HG03457 (cell line): ENCODE measurements around the gene PNRC1.
"Not testable (repeated sequence)": the region's sequence is repeated elsewhere in the genome, so short reads cannot be mapped to it uniquely, and the experiment has no call there.

Source experiments
- ATAC-seq: cut with Tn5 transposase; IDR thresholded peaks from one replicate; pipeline ENCODE4 v1.9.1; 2021; ENCODE audit warnings: moderate number of reproducible peaks; ENCODE audit not compliant: unreplicated experiment

Gene PNRC1

GRCh38 chr6:89098461-89098860, 17.9 kb downstream of the PNRC1 start:
- no peak for ATAC-seq

- no peak for ATAC-seq
Observed at GRCh38 chr6:89100114-89100513, 19.6 kb downstream of the PNRC1 start.

- no peak for ATAC-seq
Observed at GRCh38 chr6:89110284-89110683, 29.7 kb downstream of the PNRC1 start.

DNA sequence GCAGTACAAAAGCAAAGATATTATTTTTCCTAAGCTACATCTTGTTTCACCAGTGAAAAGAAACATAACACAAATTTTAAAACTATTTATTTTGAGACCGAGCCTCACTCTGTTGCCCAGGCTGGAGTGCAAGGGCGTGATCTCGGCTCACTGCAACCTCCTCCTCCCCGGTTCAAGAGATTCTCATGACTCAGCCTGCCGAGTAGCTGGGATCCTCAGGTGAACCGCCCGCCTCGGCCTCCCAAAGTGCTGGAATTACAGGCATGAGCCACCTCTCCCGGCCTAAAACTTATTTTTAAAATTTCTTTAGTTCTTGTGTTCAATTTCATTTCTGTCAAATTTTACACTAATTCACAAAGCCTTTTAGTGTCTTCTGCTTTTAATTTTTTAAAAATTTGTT, 31.4 kb downstream of the PNRC1 start:
- no peak for ATAC-seq

DNA sequence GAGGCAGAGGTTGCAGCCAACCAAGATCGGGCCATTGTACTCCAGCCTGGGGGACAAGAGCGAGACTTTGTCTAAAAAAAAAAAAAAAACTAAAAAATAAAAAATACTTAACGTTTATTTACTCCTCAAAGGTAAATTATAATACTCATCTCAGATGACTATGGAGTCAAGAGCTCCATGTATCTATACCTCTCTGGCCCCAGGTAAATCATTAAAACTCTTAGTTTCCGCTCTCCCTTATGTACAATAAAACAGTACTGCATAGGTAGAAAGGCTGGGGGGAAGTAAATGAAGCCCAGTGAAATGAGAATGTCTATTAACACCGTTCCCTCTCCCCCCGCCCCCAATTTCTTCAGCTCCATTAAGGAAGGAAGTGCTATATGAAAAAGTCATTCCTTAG, 36.2 kb downstream of the PNRC1 start:
- ATAC-seq, result no peak

DNA sequence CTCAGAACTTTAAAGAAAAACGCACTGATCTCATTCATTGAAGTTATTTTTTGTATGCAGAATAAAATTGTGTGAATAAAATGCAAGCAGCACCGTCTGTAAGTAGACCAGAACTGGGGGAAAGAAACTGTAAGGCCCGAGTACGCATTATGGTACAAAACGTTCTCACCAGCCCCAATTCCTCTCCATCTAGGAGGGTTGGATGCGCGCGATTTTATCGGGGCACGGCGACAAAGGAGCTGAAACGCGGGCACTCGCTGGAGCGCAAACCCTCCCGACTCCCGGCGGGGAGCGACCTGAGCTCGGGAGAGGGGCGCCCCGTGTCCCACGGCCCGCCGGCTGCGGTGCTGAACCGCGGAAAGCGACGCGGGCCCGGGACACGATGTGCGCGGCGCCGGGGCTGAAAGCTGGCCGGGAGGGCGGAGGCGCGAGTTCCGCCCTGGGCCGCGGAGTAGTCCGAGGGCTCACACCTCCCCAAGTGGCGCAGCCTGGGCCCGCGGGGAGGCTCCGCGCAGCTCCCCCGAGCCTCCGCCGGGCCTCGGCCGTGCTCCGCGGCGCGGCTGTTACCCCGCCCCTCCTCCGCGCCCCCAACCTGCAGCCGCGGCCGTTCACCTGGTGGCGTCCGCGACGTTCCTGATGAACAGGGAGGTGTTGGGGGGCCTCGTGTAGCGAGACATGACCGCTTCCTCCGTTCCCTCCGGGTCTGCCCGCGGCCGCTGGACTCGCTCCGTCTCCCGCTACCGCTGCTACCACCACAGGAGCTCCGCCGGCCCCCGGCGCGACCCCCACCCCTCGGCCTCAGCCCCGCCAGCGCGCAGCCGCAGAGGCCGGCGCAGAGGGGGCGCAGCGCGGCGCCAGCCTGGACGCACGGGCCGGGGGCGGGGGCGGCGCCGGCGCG, 36.9 kb downstream of the PNRC1 start, which contains the start of gene SRSF12:
Gene SRSF12, minus strand, starts transcription at position 861 of the 898 bp plus-strand sequence. Its CDS starts 184 bp downstream, at position 677.
- ATAC-seq, result no peak

DNA sequence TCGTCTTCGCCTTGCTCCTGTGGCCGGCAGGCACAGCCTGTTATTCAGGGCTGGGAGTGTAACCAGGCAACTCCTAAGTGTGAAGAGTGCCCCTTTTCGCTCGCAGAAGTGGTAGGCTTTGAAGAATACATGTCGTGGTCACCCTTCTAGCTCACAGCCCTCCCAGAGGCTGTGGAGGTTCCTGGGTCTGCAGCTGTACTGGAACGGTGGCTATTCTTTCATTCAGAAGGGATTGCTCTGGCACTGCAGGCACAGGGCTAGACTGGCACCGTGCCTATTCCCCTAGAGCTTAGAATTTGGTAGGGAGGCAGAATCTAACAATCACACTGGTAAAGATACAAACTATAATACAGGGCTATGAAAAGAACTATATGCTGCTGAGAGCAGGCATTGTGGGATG, 38.4 kb downstream of the PNRC1 start:
- ATAC-seq, result no peak

- ATAC-seq, result no peak
Observed at GRCh38 chr6:89120371-89120770, 39.8 kb downstream of the PNRC1 start.

DNA sequence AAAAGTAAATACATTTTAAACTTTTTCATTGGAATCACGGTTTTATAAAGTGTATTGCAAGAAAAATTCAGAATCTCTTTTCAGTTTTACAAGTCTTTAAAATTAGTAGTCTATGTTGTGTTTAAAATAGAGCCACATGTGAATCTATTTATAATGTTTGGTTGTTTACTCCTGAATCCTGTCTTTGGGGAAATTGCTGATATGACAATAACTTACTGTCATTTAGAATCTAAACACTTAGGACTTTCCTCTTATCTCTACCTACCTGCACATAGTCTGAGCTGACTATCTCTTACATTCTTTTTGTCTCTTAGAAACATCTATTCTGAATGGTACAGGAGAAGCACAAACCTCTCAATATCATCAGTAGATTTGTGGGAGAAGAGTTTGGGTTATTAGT, 41.4 kb downstream of the PNRC1 start:
- no peak for ATAC-seq

DNA sequence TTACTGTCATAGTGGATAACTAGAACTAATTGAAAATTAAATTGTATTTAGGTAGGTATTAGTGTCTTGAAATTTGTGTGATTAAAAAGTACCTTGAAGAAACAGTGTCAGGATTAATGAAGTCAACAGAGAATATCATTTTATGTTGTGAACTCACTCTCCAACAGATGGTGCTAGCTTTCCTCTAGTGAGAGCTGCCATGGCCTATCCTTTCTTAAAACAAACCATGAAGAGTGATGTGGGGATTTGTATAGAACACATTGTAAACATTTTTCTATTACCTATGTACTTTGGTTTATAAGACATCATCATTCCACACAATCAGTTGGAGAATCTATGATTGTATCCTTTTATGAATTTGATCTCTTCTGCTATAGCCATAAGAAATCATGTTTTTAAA, 42.1 kb downstream of the PNRC1 start:
- no peak for ATAC-seq

- ATAC-seq, result not testable (repeated sequence)
Observed at GRCh38 chr6:89128256-89128671, 47.7 kb downstream of the PNRC1 start.

DNA sequence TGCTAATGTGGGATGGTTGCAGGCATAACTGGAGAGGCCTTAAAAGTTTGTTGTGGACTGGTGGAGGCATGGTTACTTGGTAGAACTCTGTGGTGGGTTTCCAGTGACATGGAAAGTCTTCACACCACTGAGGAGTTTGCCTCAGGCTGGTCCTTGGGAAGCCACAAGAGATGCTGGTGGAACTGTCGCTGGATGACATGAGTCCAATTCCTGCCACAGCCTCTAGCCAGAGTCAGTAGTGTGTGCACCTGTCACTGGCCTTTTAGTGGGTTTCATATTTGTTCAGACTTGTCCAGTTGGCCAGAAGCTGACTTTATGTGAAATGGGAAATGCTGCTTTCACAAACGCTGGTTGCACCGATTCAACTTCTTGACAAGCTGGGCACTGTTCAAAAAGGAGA, 51.0 kb downstream of the PNRC1 start:
- ATAC-seq, result no peak

DNA sequence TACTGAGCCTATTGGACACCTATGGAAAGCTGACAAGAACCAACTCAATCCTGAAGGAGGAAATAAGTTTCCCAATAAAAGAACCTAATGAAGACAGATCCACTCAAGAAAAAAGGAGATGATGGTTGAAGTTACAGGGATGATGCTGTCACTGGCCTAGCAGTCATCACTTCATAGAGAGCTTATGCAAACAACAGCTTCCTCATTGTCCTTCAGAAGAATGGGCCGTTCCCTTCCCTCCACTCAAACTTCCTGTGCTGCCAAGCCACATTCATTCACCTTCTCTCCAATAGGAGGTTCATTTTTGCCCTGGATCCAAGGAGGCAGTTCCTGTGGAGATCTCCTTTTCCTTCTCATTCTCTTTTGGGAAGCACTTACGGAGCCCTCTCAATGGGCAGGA, 51.5 kb downstream of the PNRC1 start:
- no peak for ATAC-seq

DNA sequence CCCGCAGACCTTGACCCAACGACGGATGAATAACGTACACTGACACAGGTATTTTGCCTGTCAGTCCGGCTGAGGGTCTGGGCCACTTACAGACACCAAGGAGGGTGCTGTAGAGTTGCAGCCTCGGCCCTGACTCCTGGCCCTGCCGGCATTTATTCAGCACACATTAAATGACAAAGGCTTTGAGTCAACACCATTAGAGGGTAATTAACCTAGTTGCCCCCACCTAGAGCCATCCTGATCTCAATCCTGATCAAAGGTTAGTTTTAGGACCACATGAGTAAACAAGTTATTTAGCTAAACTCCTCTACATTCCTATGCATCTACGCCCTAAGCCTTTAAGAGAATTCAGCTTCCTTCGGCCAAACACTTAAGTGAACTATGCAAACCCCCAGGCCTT, 53.4 kb downstream of the PNRC1 start:
- no peak for ATAC-seq

GRCh38 chr6:89134723-89135122, 54.2 kb downstream of the PNRC1 start:
- no peak for ATAC-seq
